HG03066 (cell line): ENCODE results near the gene TREML2.
"Not testable (repeated sequence)": the region's sequence is repeated elsewhere in the genome, so short reads cannot be mapped to it uniquely, and the experiment has no call there.

Experiments used
- ATAC-seq: cut with Tn5 transposase; IDR thresholded peaks from one replicate; pipeline ENCODE4 v1.9.1; 2021; ENCODE audit warnings: low read depth; ENCODE audit not compliant: unreplicated experiment

Gene TREML2

GRCh38 chr6:41209547-41210320, 8.8 kb upstream of the TREML2 start:
- ATAC-seq: no peak

- no peak for ATAC-seq
These were observed 7.6 kb upstream of the TREML2 start for GRCh38 chr6:41208439-41209106.

- no peak for ATAC-seq
These were observed 3.2 kb upstream of the TREML2 start for GRCh38 chr6:41204156-41204555.

GRCh38 chr6:41201764-41202173, 820 bp upstream of the TREML2 start:
- ATAC-seq: no peak

GRCh38 chr6:41200296-41200900, 551 bp downstream of the TREML2 start:
- no peak for ATAC-seq

GRCh38 chr6:41199552-41200246, 1.2 kb downstream of the TREML2 start:
- no peak for ATAC-seq

- ATAC-seq: no peak
These were observed 3.7 kb downstream of the TREML2 start for GRCh38 chr6:41197234-41197633.

GRCh38 chr6:41194386-41194785, 6.6 kb downstream of the TREML2 start:
- no peak for ATAC-seq

GRCh38 chr6:41193884-41194283, 7.1 kb downstream of the TREML2 start:
- no peak for ATAC-seq

GRCh38 chr6:41193171-41193734, 7.7 kb downstream of the TREML2 start:
- ATAC-seq: no peak

GRCh38 chr6:41191569-41191968, 9.4 kb downstream of the TREML2 start:
- no peak for ATAC-seq

- no peak for ATAC-seq
These were observed 10.2 kb downstream of the TREML2 start for GRCh38 chr6:41190791-41191190.

GRCh38 chr6:41189967-41190366, 11.0 kb downstream of the TREML2 start:
- ATAC-seq: no peak

GRCh38 chr6:41189046-41189445, 11.9 kb downstream of the TREML2 start:
- ATAC-seq: not testable (repeated sequence)

GRCh38 chr6:41187924-41188886, 12.7 kb downstream of the TREML2 start:
- no peak for ATAC-seq

- no peak for ATAC-seq
These were observed 14.9 kb downstream of the TREML2 start for GRCh38 chr6:41186031-41186562.

- ATAC-seq: no peak
These were observed 16.2 kb downstream of the TREML2 start for GRCh38 chr6:41184761-41185160.

GRCh38 chr6:41182069-41183034, 18.6 kb downstream of the TREML2 start:
- no peak for ATAC-seq
